Erythroblast (primary cell): Measurements from ENCODE around the gene RASL11A.

Experiments
- GATA1 ChIP-seq: IDR thresholded peaks from 2 replicates; pipeline ENCODE4 v1.6.1; 2011; ENCODE audit warnings: low read depth, mild to moderate bottlenecking, control low read depth, low read length, moderate library complexity
- POLR2A ChIP-seq: IDR thresholded peaks from 2 replicates; pipeline ENCODE4 v1.6.1; 2011; ENCODE audit warnings: mild to moderate bottlenecking, low read length

DNA sequence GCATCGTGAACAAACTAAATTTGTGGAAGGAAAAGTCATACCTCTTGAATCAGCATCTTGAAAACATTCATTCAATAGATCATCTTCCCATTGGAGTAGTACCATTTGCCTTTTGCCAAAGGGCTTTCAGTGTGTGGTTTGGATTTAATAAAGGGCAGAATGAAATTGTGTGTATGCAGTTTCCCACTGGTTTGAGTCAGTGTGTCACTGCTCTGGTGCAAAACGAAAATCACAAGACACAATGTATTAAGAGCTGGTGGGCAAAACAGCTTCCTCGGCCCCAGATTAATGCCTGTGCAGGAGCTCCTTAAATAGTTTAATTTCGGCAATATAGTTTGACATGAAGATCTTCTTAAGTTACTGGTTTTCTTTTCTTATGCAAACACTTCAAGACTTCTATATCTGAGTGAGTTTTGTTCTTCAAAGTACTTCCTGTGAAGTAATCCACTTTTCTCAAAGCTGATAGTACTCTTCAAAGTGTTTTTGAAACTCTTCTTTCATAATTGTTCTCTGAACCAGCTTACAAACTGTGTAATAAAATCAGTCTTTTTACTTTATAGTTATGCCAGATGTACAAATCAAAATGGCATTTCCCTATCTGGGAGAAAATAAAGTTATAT is 32.1 kb downstream of the RASL11A start:
- no peak for TF ChIP-seq POLR2A
- no peak for TF ChIP-seq GATA1
